ENCODE data around the gene LIG4. TPM values are rescaled to one million over a fixed set of nuclear protein-coding genes. Genes with fewer than 3 reads are reported as not detected.

The LIG4 gene
- total and polyA plus RNA-seq, 2 of the 4 experiments (the other 2 are of a cell fraction): 5.0 to 7.2 TPM

- no peak overlapping the region for H3K9ac ChIP-seq (ENCODE audit: low read depth, low read length)
- H3K56ac ChIP-seq (ENCODE audit: extremely low read depth, insufficient read depth, low read length): no peak overlapping the region
- H3K79me1 ChIP-seq (ENCODE audit: low read depth in 1 of 2, low read length in 2 of 2): no peaks in the 10 kb centered on the region
- no peaks in the 10 kb centered on the region for H3K4me1 ChIP-seq (ENCODE audit: control insufficient read depth, insufficient read depth, low read length)
- BruUV-seq (replicated peaks): no TSS peak
- ChIA-PET POLR2A (ENCODE audit: unreplicated experiment) (no interaction called here), CTCF (no interaction called here)
- H2BK5ac ChIP-seq (ENCODE audit: low read depth, low read length, poor library complexity, severe bottlenecking): no peak overlapping the region
- dilution Hi-C loops (cut with HindIII; ENCODE audit: low sequenced_read_pairs, unreplicated experiment) (no loop called here), intact Hi-C loops (cut with micrococcal nuclease) (no loop called here), in situ Hi-C loops (cut with MboI; ENCODE audit: low sequenced_read_pairs) (no loop called here)
- DNase-seq: no peak
- no peak for TF ChIP-seq RFX5 (IDR thresholded peaks at IDR 0.05; ENCODE audit: low read depth, low read length)
- TF ChIP-seq SMC3 (IDR thresholded peaks at IDR 0.05; ENCODE audit: low read depth, low read length): no peak
- no peak for TF ChIP-seq NFE2L2 (IDR thresholded peaks at IDR 0.05; ENCODE audit: low read depth, low read length)
- TF ChIP-seq MAZ (IDR thresholded peaks at IDR 0.05; ENCODE audit: borderline replicate concordance, low read depth, low read length): no peak
- TF ChIP-seq, protein P1, sequence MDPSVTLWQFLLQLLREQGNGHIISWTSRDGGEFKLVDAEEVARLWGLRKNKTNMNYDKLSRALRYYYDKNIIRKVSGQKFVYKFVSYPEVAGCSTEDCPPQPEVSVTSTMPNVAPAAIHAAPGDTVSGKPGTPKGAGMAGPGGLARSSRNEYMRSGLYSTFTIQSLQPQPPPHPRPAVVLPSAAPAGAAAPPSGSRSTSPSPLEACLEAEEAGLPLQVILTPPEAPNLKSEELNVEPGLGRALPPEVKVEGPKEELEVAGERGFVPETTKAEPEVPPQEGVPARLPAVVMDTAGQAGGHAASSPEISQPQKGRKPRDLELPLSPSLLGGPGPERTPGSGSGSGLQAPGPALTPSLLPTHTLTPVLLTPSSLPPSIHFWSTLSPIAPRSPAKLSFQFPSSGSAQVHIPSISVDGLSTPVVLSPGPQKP (IDR thresholded peaks at IDR 0.05; ENCODE audit: borderline replicate concordance, low read depth, low read length): no peak
- no peak for TF ChIP-seq BHLHE40 (IDR thresholded peaks at IDR 0.05; ENCODE audit: low read depth, low read length)
- TF ChIP-seq, protein P2, sequence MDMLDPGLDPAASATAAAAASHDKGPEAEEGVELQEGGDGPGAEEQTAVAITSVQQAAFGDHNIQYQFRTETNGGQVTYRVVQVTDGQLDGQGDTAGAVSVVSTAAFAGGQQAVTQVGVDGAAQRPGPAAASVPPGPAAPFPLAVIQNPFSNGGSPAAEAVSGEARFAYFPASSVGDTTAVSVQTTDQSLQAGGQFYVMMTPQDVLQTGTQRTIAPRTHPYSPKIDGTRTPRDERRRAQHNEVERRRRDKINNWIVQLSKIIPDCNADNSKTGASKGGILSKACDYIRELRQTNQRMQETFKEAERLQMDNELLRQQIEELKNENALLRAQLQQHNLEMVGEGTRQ (IDR thresholded peaks at IDR 0.05; ENCODE audit: low read depth, low read length): no peak
- TF ChIP-seq MAFK (IDR thresholded peaks at IDR 0.05; ENCODE audit: low read depth, low read length): no peak
- TF ChIP-seq, protein P3, sequence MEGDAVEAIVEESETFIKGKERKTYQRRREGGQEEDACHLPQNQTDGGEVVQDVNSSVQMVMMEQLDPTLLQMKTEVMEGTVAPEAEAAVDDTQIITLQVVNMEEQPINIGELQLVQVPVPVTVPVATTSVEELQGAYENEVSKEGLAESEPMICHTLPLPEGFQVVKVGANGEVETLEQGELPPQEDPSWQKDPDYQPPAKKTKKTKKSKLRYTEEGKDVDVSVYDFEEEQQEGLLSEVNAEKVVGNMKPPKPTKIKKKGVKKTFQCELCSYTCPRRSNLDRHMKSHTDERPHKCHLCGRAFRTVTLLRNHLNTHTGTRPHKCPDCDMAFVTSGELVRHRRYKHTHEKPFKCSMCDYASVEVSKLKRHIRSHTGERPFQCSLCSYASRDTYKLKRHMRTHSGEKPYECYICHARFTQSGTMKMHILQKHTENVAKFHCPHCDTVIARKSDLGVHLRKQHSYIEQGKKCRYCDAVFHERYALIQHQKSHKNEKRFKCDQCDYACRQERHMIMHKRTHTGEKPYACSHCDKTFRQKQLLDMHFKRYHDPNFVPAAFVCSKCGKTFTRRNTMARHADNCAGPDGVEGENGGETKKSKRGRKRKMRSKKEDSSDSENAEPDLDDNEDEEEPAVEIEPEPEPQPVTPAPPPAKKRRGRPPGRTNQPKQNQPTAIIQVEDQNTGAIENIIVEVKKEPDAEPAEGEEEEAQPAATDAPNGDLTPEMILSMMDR (conservative IDR thresholded peaks at IDR 0.05; ENCODE audit: low read depth, low read length): no peak
- TF ChIP-seq CHD1 (IDR thresholded peaks at IDR 0.05; ENCODE audit: low read depth, low read length): no peak
- no peak for TF ChIP-seq POLR2A (IDR thresholded peaks at IDR 0.05; ENCODE audit: low read depth, low read length)
- no peak for TF ChIP-seq RAD21 (IDR thresholded peaks at IDR 0.05; ENCODE audit: low read length)
- TF ChIP-seq RCOR1 (IDR thresholded peaks at IDR 0.05; ENCODE audit: insufficient replicate concordance, low read length): no peak
- TF ChIP-seq CEBPB (IDR thresholded peaks at IDR 0.05; ENCODE audit: low read depth, low read length): no peak
- TF ChIP-seq MXI1 (IDR thresholded peaks at IDR 0.05; ENCODE audit: borderline replicate concordance, low read depth, low read length): no peak
- TF ChIP-seq FOS (IDR thresholded peaks at IDR 0.05; ENCODE audit: low read depth, low read length): no peak
- no peaks in the 10 kb centered on the region for H3K9me1 ChIP-seq (ENCODE audit: insufficient read depth, low read length)
- H3K27me3 ChIP-seq (ENCODE audit: control insufficient read depth, insufficient read depth, low read length): peaks cover 2% of the 10 kb centered on the region; the same call in 1 of the 2 replicates
- no peaks in the 10 kb centered on the region for H4K20me1 ChIP-seq (ENCODE audit: insufficient read depth, low read length)
- no peak for ATAC-seq (ENCODE audit: low read depth)
- no peak overlapping the region for H4K91ac ChIP-seq (ENCODE audit: insufficient read depth, low read depth, low read length)
- no peaks in the 10 kb centered on the region for H3K36me3 ChIP-seq (ENCODE audit: control insufficient read depth, insufficient read depth, low read length)
- no peak overlapping the region for H3K18ac ChIP-seq (ENCODE audit: low read depth, low read length)
- no peak overlapping the region for H2BK20ac ChIP-seq (ENCODE audit: low read depth, low read length)
- no peak overlapping the region for H3K4ac ChIP-seq (ENCODE audit: low read depth, low read length)
- no peak overlapping the region for H2AFZ ChIP-seq (replicated peaks; ENCODE audit: low read length, poor library complexity)
- no peak overlapping the region for H3K4me3 ChIP-seq (ENCODE audit: insufficient read depth, low read depth, low read length)
- no peak overlapping the region for H3K14ac ChIP-seq (replicated peaks; ENCODE audit: low read depth, low read length)
- peaks cover 16% of the 10 kb centered on the region for H3K9me3 ChIP-seq (ENCODE audit: control insufficient read depth, insufficient read depth, low read length)
- H2BK15ac ChIP-seq (ENCODE audit: low read depth, low read length): no peak overlapping the region
- no peak overlapping the region for H4K8ac ChIP-seq (ENCODE audit: low read depth in 2 of 2, low read length in 2 of 2)
- no peak overlapping the region for H3K23ac ChIP-seq (ENCODE audit: low read depth, low read length)
- no peak overlapping the region for H3K27ac ChIP-seq (ENCODE audit: insufficient read depth, low read length)
- no peak overlapping the region for H2BK120ac ChIP-seq (ENCODE audit: low read depth, low read length)
- no peak overlapping the region for H2AK5ac ChIP-seq (ENCODE audit: low read depth, low read length)
- no peak overlapping the region for H3K4me2 ChIP-seq (ENCODE audit: low read depth, low read length)
- H4K5ac ChIP-seq (ENCODE audit: low read depth, low read length): no peak overlapping the region
- WGBS, 2 experiments (ENCODE audit: extremely low coverage in 2 of 2, insufficient read length in 1 of 2): no CpG with 5 or more reads among the region's 5 CpGs
- H2AK9ac ChIP-seq (replicated peaks; ENCODE audit: low read depth, low read length, poor library complexity): no peak overlapping the region
These were observed 19.5 kb downstream of the LIG4 start for GRCh38 chr13:108195861-108196260.
